RWPE2 (cell line): ENCODE data around the gene CRYZ.

Experiments used
- ATAC-seq: fragments of 200-7000 bp; cut with Tn5 transposase; 3 replicates; pipeline ENCODE4 v1.9.1; 2021; ENCODE audit warnings: low read depth
- DNase-seq: peaks from one replicate; pipeline ENCODE4 v3.0.0-alpha.2; 2020; ENCODE audit warnings: low spot score
- H3K27ac ChIP-seq: fragments of 450-650 bp; 2 replicates; pipeline ENCODE4 v1.5.1; 2017; ENCODE audit warnings: mild to moderate bottlenecking; ENCODE audit not compliant: poor library complexity, severe bottlenecking
- H3K27me3 ChIP-seq: fragments of 250-450 bp; sonication (Bioruptor Pico); 2 replicates; pipeline ENCODE4 v1.5.1; 2021; ENCODE audit warnings: mild to moderate bottlenecking, moderate library complexity; ENCODE audit not compliant: insufficient read depth, poor library complexity, severe bottlenecking
- H3K36me3 ChIP-seq: fragments of 250-450 bp; sonication (Bioruptor Pico); 2 replicates; pipeline ENCODE4 v1.5.1; 2020; ENCODE audit warnings: low read depth, mild to moderate bottlenecking, moderate library complexity
- H3K4me1 ChIP-seq: fragments of 250-450 bp; sonication (Bioruptor Pico); 2 replicates; pipeline ENCODE4 v1.5.1; 2021; ENCODE audit warnings: mild to moderate bottlenecking, moderate library complexity; ENCODE audit not compliant: insufficient read depth, poor library complexity, severe bottlenecking
- H3K4me3 ChIP-seq: fragments of 250-450 bp; sonication (Bioruptor Pico); 2 replicates; pipeline ENCODE4 v1.5.1; 2021; ENCODE audit warnings: mild to moderate bottlenecking, moderate library complexity; ENCODE audit not compliant: severe bottlenecking
- H3K9me3 ChIP-seq: fragments of 250-450 bp; sonication (Bioruptor Pico); 2 replicates; pipeline ENCODE4 v1.5.1; 2021; ENCODE audit warnings: mild to moderate bottlenecking, moderate library complexity; ENCODE audit not compliant: severe bottlenecking
- CTCF ChIP-seq: fragments of 450-650 bp; IDR thresholded peaks from one replicate; pipeline ENCODE4 v1.5.1; 2017; ENCODE audit warnings: mild to moderate bottlenecking, moderate library complexity; ENCODE audit not compliant: poor library complexity, severe bottlenecking

CRYZ gene

GRCh38 chr1:74715806-74716205, 17.0 kb downstream of the CRYZ start:
- Histone ChIP-seq H3K36me3 (peaks cover 5% of the 10 kb centered on the region), H3K27me3 (no peaks in the 10 kb centered on the region), H3K4me1 (no peaks in the 10 kb centered on the region), H3K27ac (no peak overlapping the region), H3K4me3 (no peak overlapping the region), H3K9me3 (no peaks in the 10 kb centered on the region)
- no peak for TF ChIP-seq CTCF
- ATAC-seq (no peak), DNase-seq (no peak)

DNA sequence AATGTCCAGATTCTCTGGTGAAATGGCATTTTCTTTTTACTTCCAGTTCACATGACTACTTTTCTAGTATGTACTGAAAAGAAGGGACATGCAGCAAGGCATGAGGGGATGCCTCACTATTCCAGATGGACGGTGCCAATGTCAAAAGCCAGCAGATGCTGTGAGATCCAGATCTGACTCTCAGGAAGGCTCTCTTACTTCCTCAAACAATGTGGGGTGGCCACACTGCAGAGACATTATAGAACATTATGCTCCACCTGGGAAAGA, 17.7 kb downstream of the CRYZ start:
- peaks cover 5% of the 10 kb centered on the region for H3K36me3 ChIP-seq
- H3K27me3 ChIP-seq = no peaks in the 10 kb centered on the region
- no peak for TF ChIP-seq CTCF
- no peak overlapping the region for H3K27ac ChIP-seq
- no peaks in the 10 kb centered on the region for H3K9me3 ChIP-seq
- H3K4me1 ChIP-seq = no peaks in the 10 kb centered on the region
- no peak for ATAC-seq
- no peak overlapping the region for H3K4me3 ChIP-seq
- no peak for DNase-seq

DNA sequence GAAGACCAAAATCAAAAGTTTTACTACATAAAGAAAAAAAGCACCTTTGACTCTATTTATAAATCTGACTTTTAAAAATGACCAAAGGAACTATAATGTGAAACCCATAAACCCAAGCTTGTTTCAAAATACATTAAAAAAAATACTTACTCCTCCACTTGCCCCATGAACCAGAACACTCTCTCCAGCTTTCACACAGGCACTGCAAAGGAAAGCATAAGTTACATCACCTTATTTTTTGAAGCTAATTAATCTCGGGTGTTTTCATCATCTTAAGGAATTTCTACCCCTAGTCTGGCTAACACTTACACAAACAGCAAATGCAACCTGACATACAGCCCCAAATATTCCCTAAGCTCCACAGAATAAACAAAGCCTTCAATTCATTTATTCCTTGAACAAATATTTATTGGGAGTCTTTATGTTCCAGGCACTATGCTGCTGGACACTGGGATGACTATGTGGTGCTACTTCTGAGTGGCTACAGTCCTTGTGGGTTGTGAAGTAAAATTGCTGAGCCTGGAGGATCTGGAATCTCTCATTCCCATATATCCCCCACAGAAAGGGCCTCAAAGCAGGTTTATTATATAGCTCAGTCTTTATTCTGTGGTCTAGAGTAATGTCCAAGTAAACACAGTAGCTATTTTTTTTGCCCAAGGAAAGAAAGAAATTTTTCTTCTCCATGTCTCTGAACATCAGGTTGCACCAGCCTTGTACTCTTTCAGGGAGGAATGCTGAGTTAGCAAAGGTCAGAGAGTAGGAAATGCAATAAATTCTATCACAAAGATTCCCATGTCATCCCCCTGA, 18.2 kb downstream of the CRYZ start:
- no peaks in the 10 kb centered on the region for H3K4me1 ChIP-seq
- H3K4me3 ChIP-seq = no peak overlapping the region
- no peaks in the 10 kb centered on the region for H3K9me3 ChIP-seq
- no peak for DNase-seq
- TF ChIP-seq CTCF = no peak
- no peaks in the 10 kb centered on the region for H3K27me3 ChIP-seq
- no peak overlapping the region for H3K27ac ChIP-seq
- no peak for ATAC-seq
- peaks cover 5% of the 10 kb centered on the region for H3K36me3 ChIP-seq

GRCh38 chr1:74713849-74714248, 19.0 kb downstream of the CRYZ start:
- H3K4me3 ChIP-seq = no peak overlapping the region
- H3K27ac ChIP-seq = no peak overlapping the region
- DNase-seq = no peak
- no peaks in the 10 kb centered on the region for H3K27me3 ChIP-seq
- H3K4me1 ChIP-seq = no peaks in the 10 kb centered on the region
- no peak for TF ChIP-seq CTCF
- peaks cover 5% of the 10 kb centered on the region; the same call in 1 of the 2 replicates for H3K36me3 ChIP-seq
- H3K9me3 ChIP-seq = no peaks in the 10 kb centered on the region
- no peak for ATAC-seq

- Histone ChIP-seq H3K4me3 (no peak overlapping the region), H3K4me1 (no peaks in the 10 kb centered on the region), H3K36me3 (peaks cover 5% of the 10 kb centered on the region; the same call in 1 of the 2 replicates), H3K9me3 (no peaks in the 10 kb centered on the region), H3K27me3 (no peaks in the 10 kb centered on the region), H3K27ac (no peak overlapping the region)
- DNase-seq (no peak), ATAC-seq (no peak)
- TF ChIP-seq CTCF = no peak
These were observed 20.0 kb downstream of the CRYZ start for GRCh38 chr1:74712881-74713280.
